ENCODE data around the gene ZMAT2.
"Not testable (repeated sequence)": the region's sequence is repeated elsewhere in the genome, so short reads cannot be mapped to it uniquely, and the experiment has no call there.

Gene ZMAT2

GRCh38 chr5:140696891-140697492, 3.3 kb upstream of the ZMAT2 start:
- no peak overlapping the region for H3K27ac ChIP-seq
- no peak for TF ChIP-seq CTCF (IDR thresholded peaks at IDR 0.05)
- no peak overlapping the region for H3K4me3 ChIP-seq (ENCODE audit: low read depth in 1 of 2, low read length in 1 of 2)
- no peaks in the 10 kb centered on the region for H3K27me3 ChIP-seq
- H3K36me3 ChIP-seq: peaks cover 71% of the 10 kb centered on the region
- H3K4me1 ChIP-seq (ENCODE audit: control insufficient read depth in 1 of 2, insufficient read depth in 1 of 2, low read depth in 1 of 2, low read length in 1 of 2): peaks cover 27% of the 10 kb centered on the region in 2 experiments
- no peaks in the 10 kb centered on the region for H3K9me3 ChIP-seq

- H3K9me3 ChIP-seq: no peaks in the 10 kb centered on the region
- H3K27me3 ChIP-seq: peaks cover 14% of the 10 kb centered on the region
- H3K27ac ChIP-seq: peak overlapping the region; percentile 36
- no peak for TF ChIP-seq CTCF (IDR thresholded peaks at IDR 0.05)
- H3K4me1 ChIP-seq (ENCODE audit: control insufficient read depth in 1 of 2, insufficient read depth in 1 of 2, low read depth in 1 of 2, low read length in 1 of 2): peaks cover 3 to 13% of the 10 kb centered on the region in 2 experiments
- H3K36me3 ChIP-seq: peaks cover 49% of the 10 kb centered on the region
- no peak overlapping the region for H3K4me3 ChIP-seq (ENCODE audit: low read depth in 1 of 2, low read length in 1 of 2)
Observed at GRCh38 chr5:140707812-140708211, 7.6 kb downstream of the ZMAT2 start.

DNA sequence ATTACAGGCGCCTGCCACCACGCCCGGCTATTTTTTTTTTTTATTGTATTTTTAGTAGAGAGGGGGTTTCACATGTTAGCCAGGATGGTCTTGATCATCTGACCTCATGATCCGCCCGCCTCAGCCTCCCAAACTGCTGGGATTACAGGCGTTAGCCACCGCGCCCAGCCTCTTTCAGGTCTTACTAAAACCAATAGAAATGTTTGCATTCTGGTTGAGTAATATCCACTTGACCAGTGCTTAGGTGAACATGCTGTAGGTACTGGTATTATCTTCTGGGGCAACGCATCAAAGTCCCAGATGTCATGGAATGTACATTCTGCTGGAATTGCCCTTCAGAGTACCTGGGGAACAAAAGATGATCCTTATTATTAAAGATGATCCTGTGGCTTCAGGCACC, 8.5 kb downstream of the ZMAT2 start:
- peaks cover 23% of the 10 kb centered on the region for H3K27me3 ChIP-seq
- not testable (repeated sequence) for H3K9me3 ChIP-seq; H3K27ac ChIP-seq; H3K4me3 ChIP-seq (ENCODE audit: low read depth in 1 of 2, low read length in 1 of 2)
- peaks cover 39% of the 10 kb centered on the region for H3K36me3 ChIP-seq
- peaks cover 3 to 13% of the 10 kb centered on the region in 2 experiments for H3K4me1 ChIP-seq (ENCODE audit: control insufficient read depth in 1 of 2, insufficient read depth in 1 of 2, low read depth in 1 of 2, low read length in 1 of 2)

- H3K4me1 ChIP-seq (ENCODE audit: control insufficient read depth in 1 of 2, insufficient read depth in 1 of 2, low read depth in 1 of 2, low read length in 1 of 2): peaks cover 3 to 13% of the 10 kb centered on the region in 2 experiments
- peak overlapping the region; percentile 92 for H3K27ac ChIP-seq
- H3K9me3 ChIP-seq: no peaks in the 10 kb centered on the region
- peak overlapping the region; percentile 75 to 90 for H3K4me3 ChIP-seq (ENCODE audit: low read depth in 1 of 2, low read length in 1 of 2)
- peaks cover 23% of the 10 kb centered on the region for H3K27me3 ChIP-seq
- H3K36me3 ChIP-seq: peaks cover 17% of the 10 kb centered on the region
- TF ChIP-seq CTCF (IDR thresholded peaks at IDR 0.05): no peak
Observed at GRCh38 chr5:140710899-140711552, 10.8 kb downstream of the ZMAT2 start.

DNA sequence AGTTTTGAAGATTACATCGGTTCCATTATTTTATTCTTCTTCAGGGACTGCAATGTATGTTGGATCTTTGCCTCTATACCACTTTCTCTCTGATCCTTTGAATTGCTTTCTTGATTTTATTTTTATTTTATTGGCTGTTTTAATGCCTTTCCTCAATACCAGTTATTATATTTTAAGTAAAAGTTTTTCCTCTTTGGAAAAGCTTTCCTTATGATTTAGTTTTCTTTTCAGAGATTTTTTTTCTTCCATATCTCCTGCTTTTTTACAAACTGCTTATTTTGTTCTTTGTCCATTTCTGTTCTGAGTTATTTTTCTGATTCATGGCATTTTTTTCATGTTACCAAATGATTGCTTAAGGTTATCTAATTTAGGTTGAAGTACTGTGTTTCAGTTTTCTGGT, 11.5 kb downstream of the ZMAT2 start:
- Histone ChIP-seq H3K27ac (peak overlapping the region; percentile 92), H3K4me3 (ENCODE audit: low read depth in 1 of 2, low read length in 1 of 2) (peak overlapping the region in 1 of 2 experiments; percentile 90), H3K9me3 (no peaks in the 10 kb centered on the region), H3K27me3 (peaks cover 23% of the 10 kb centered on the region), H3K36me3 (peaks cover 9% of the 10 kb centered on the region), H3K4me1 (ENCODE audit: control insufficient read depth in 1 of 2, insufficient read depth in 1 of 2, low read depth in 1 of 2, low read length in 1 of 2) (peaks cover 3 to 13% of the 10 kb centered on the region in 2 experiments)
- no peak for TF ChIP-seq CTCF (IDR thresholded peaks at IDR 0.05)

- Histone ChIP-seq H3K27me3 (peaks cover 23% of the 10 kb centered on the region), H3K36me3 (no peaks in the 10 kb centered on the region), H3K4me3 (ENCODE audit: low read depth in 1 of 2, low read length in 1 of 2) (no peak overlapping the region), H3K4me1 (ENCODE audit: control insufficient read depth in 1 of 2, insufficient read depth in 1 of 2, low read depth in 1 of 2, low read length in 1 of 2) (peaks cover 3 to 13% of the 10 kb centered on the region in 2 experiments), H3K27ac (no peak overlapping the region), H3K9me3 (no peaks in the 10 kb centered on the region)
- no peak for TF ChIP-seq CTCF (IDR thresholded peaks at IDR 0.05)
Observed at GRCh38 chr5:140713562-140714094, 13.4 kb downstream of the ZMAT2 start.

DNA sequence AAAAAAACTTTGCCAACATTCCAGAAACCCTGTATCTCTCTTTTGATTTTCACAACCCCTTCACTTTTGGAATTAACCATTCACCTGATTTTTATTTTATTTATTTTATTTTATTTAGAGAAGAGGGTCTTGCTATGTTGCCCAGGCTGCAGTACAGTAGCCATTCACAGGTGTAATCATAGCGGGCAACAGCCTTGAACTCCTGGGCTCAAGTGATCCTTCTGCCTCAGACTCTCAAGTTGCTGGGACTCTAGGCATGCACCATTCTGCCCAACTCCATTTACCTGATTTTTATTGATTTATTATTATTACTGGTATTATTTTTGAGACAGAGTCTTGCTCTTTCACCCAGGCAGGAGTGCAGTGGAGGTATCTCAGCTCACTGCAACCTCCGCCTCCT, 16.0 kb downstream of the ZMAT2 start:
- H3K4me3 ChIP-seq (ENCODE audit: low read depth in 1 of 2, low read length in 1 of 2); H3K36me3 ChIP-seq; H3K9me3 ChIP-seq; H3K27ac ChIP-seq; H3K4me1 ChIP-seq (ENCODE audit: control insufficient read depth in 1 of 2, insufficient read depth in 1 of 2, low read depth in 1 of 2, low read length in 1 of 2): not testable (repeated sequence)
- peaks cover 34% of the 10 kb centered on the region for H3K27me3 ChIP-seq

All from neutrophil (primary cell).